Esophagus (tissue), 2 donors: ENCODE data around the gene ZBTB39. TPM values are rescaled to one million over a fixed set of nuclear protein-coding genes. Genes with fewer than 3 reads are reported as not detected.
A peak's percentile ranks its signal among the peaks of the same experiment; 100 is the strongest.
"Not testable (repeated sequence)": the region's sequence is repeated elsewhere in the genome, so short reads cannot be mapped to it uniquely, and the experiment has no call there.

Experiments
- H3K27ac ChIP-seq, 2 donors: one replicate each; pipeline ENCODE4 v1.5.1; 2013; ENCODE audit warnings: low read depth in 2 of 2, mild to moderate bottlenecking in 2 of 2, inconsistent platforms in 1 of 2, low read length in 1 of 2, moderate library complexity in 1 of 2
- H3K27me3 ChIP-seq, 2 donors: one replicate each; pipeline ENCODE4 v1.6.1; 2013; ENCODE audit warnings: low read length in 2 of 2, control low read depth in 1 of 2, mild to moderate bottlenecking in 1 of 2; ENCODE audit not compliant: insufficient read depth in 2 of 2, control insufficient read depth in 1 of 2
- H3K36me3 ChIP-seq, 2 donors: one replicate each; pipeline ENCODE4 v1.6.1; 2013; ENCODE audit warnings: low read length in 1 of 2; ENCODE audit not compliant: control insufficient read depth in 2 of 2, insufficient read depth in 2 of 2
- H3K4me1 ChIP-seq, 2 donors: one replicate each; pipeline ENCODE4 v1.6.1; 2013; ENCODE audit warnings: low read length in 1 of 2; ENCODE audit not compliant: control insufficient read depth in 2 of 2, insufficient read depth in 2 of 2
- H3K4me3 ChIP-seq, 2 donors: one replicate each; pipeline ENCODE4 v1.5.1; 2013; ENCODE audit warnings: low read length in 2 of 2, mild to moderate bottlenecking in 2 of 2, low read depth in 1 of 2, moderate library complexity in 1 of 2
- H3K9me3 ChIP-seq, 2 donors: one replicate each; pipeline ENCODE4 v1.6.1; 2013; ENCODE audit warnings: mild to moderate bottlenecking in 2 of 2, low read depth in 1 of 2, low read length in 1 of 2, moderate library complexity in 1 of 2; ENCODE audit not compliant: control insufficient read depth in 2 of 2, insufficient read depth in 1 of 2
- WGBS, 2 donors: extraction: QIAGEN DNeasy Blood & Tissue Kit; methylation state at CpG; one replicate each; pipeline ENCODE4 v1.1.7; 2013; 5-methylcytosine and 5-hydroxymethylcytosine counted together
- polyA plus RNA-seq, 2 donors: library from polyadenylated mRNA; stranded (reverse); fragments of 200-250 nt; gene quantifications; one replicate each; pipeline ENCODE4 v1.2.3, GENCODE V29; 2013
- donor health status: healthy with polysubstance abuse.
- donor health status: Bipolar disorder and iron deficiency.

ZBTB39 gene
- polyA plus RNA-seq, 2 donors, result 1.2 to 1.4 TPM

DNA sequence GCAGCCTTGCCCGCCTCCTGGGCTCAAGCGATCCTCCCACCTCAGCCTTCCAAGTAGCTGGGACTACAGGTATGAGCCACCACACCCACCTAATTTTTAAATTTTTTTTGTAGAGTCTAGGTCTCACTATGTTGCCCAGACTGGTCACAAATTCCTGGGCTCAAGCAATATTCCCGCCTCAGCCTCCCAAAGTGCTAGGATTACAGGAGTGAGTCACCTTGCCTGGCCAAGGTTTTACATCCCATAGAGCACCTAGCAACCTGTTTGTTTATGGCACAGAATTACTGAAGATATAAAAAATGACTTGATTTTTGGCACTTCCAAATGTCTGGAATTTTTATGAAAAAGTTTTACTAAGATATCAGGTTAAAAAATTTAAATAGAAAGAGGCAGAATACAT, 27.1 kb upstream of the ZBTB39 start:
- peaks cover 0 to 4% of the 10 kb centered on the region in 2 donors for H3K4me1 ChIP-seq
- H3K27me3 ChIP-seq, result no peaks in the 10 kb centered on the region
- no peak overlapping the region for H3K4me3 ChIP-seq
- H3K36me3 ChIP-seq, result no peaks in the 10 kb centered on the region
- no peak overlapping the region for H3K27ac ChIP-seq
- H3K9me3 ChIP-seq, result no peaks in the 10 kb centered on the region
- 54 to 71% methylated on average over 3 of the region's 3 CpGs for WGBS, 2 donors

GRCh38 chr12:57031789-57032188, 25.4 kb upstream of the ZBTB39 start:
- no peaks in the 10 kb centered on the region for H3K36me3 ChIP-seq
- H3K4me1 ChIP-seq, result peaks cover 0 to 4% of the 10 kb centered on the region in 2 donors
- H3K4me3 ChIP-seq, result no peak overlapping the region
- no peak overlapping the region for H3K27ac ChIP-seq
- no peaks in the 10 kb centered on the region for H3K9me3 ChIP-seq
- WGBS, 2 donors, result 71 to 73% methylated on average over 7 of the region's 7 CpGs
- H3K27me3 ChIP-seq, result no peaks in the 10 kb centered on the region

DNA sequence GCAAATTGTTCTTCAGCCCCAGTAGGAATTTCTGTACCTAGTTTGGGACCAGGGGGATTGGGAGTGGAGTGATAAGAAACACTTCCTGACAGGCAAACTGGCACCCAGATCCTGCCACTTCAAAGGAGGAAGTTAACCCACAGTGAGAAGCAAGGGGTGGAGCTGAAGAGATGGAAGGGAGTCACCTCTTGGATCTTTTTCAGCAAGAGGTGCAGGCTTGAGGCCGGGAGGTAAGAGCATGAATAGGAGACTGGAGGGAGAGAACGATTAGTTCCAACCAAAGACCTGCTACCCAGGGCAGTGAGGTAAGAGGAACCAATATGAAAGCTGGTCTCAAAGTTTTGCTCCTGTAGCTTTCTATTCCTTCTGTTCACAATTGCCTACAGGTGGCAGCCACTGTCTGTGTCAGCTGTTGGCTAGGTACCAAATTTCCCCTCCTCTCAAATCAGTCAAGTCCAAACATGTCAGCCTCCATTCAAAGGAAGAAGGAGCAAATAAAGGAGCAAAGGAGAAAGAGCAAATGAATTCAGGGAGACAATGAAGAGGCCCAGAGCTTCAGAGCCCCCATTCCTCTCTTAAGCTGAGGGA, 24.9 kb upstream of the ZBTB39 start:
- Histone ChIP-seq H3K27ac (peak overlapping the region; percentile 50 to 69), H3K36me3 (no peaks in the 10 kb centered on the region), H3K27me3 (no peaks in the 10 kb centered on the region), H3K9me3 (no peaks in the 10 kb centered on the region), H3K4me1 (peaks cover 0 to 4% of the 10 kb centered on the region in 2 donors), H3K4me3 (no peak overlapping the region)
- 16 to 20% methylated on average over 2 of the region's 2 CpGs for WGBS, 2 donors

DNA sequence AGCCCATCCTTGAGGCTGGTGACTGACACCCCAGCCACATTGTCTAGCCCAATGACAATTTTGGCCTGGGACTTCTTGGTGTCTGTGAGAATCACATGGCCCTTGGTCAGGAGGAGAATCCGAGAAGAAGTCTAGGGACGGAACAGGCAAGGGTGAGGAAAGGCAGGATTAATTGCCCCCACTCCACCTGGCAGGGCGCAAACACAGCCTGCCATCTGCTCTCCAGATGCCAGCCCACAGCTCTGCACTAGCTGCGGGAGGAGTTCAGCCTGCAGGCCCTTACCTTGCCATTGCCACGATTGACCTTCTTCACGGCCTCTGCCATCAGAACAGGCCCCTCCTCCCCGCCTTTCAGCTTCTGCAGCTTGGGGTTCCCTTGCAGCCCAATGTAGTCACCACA, 23.1 kb upstream of the ZBTB39 start:
- no peak overlapping the region for H3K4me3 ChIP-seq
- H3K4me1 ChIP-seq, result peaks cover 0 to 4% of the 10 kb centered on the region in 2 donors
- no peaks in the 10 kb centered on the region for H3K9me3 ChIP-seq
- H3K27me3 ChIP-seq, result no peaks in the 10 kb centered on the region
- 93% methylated on average over 7 of the region's 7 CpGs for WGBS, 2 donors
- H3K27ac ChIP-seq, result no peak overlapping the region
- no peaks in the 10 kb centered on the region for H3K36me3 ChIP-seq

- WGBS, 2 donors, result 68 to 75% methylated on average over 5 of the region's 5 CpGs
- Histone ChIP-seq H3K27ac (no peak overlapping the region), H3K4me1 (peaks cover 0 to 4% of the 10 kb centered on the region in 2 donors), H3K9me3 (no peaks in the 10 kb centered on the region), H3K36me3 (no peaks in the 10 kb centered on the region), H3K4me3 (no peak overlapping the region), H3K27me3 (no peaks in the 10 kb centered on the region)
Measured at GRCh38 chr12:57027805-57028153, 21.4 kb upstream of the ZBTB39 start.

DNA sequence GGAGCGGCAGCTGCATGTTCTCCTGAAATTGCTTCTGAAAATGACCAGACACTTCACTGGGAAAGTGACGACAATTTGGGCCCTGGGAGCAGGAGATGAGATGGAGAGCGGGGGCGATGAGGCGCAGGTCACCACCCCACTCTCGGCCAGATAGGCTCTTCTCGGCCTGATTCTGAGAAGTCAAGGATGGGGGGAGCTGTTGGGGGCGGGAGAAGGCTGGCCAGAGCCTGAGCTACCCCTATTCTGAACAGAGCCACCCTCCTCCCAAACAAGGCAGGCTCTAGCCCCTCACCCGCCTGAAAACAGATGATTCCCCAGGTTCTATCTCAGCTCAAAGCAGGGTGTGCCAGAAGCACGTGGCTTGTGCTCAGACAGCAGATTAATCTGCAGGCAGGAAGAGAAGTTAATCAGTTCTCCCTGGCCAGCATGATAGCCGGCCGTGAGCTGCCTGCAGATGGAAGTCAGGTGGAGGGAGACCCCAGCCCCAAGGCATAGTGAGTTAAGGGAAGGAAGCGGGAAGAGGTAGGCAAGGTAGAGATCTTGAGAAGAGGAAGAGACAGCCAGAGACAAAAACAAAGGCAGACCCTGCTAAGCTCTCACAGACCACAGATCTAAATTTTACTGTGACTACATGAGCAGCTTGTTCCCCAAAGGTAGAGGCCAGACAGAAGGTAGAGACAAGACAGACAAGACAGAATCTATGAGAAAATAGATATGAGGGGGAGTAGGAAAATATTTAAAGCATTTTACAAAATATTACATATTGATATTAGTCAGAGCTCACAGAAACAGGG, 20.9 kb upstream of the ZBTB39 start:
- peaks cover 0 to 4% of the 10 kb centered on the region in 2 donors for H3K4me1 ChIP-seq
- WGBS, 2 donors, result 65 to 74% methylated on average over 13 of the region's 13 CpGs
- H3K27me3 ChIP-seq, result no peaks in the 10 kb centered on the region
- no peak overlapping the region for H3K27ac ChIP-seq
- no peak overlapping the region for H3K4me3 ChIP-seq
- H3K36me3 ChIP-seq, result no peaks in the 10 kb centered on the region
- H3K9me3 ChIP-seq, result no peaks in the 10 kb centered on the region

GRCh38 chr12:57025196-57025595, 18.9 kb upstream of the ZBTB39 start:
- Histone ChIP-seq H3K27me3 (no peaks in the 10 kb centered on the region), H3K4me1 (no peaks in the 10 kb centered on the region), H3K4me3 (no peak overlapping the region), H3K27ac (no peak overlapping the region), H3K9me3 (no peaks in the 10 kb centered on the region), H3K36me3 (no peaks in the 10 kb centered on the region)
- 81 to 86% methylated on average over 2 of the region's 2 CpGs for WGBS, 2 donors

GRCh38 chr12:57022324-57022723, 16.0 kb upstream of the ZBTB39 start:
- H3K27me3 ChIP-seq, H3K27ac ChIP-seq, H3K9me3 ChIP-seq, H3K36me3 ChIP-seq, H3K4me1 ChIP-seq, H3K4me3 ChIP-seq: not testable (repeated sequence)
- 83 to 88% methylated on average over 5 of the region's 5 CpGs for WGBS, 2 donors

- 79 to 80% methylated on average over 9 of the region's 9 CpGs for WGBS, 2 donors
- Histone ChIP-seq H3K9me3 (no peaks in the 10 kb centered on the region), H3K4me3 (no peak overlapping the region), H3K27me3 (no peaks in the 10 kb centered on the region), H3K27ac (no peak overlapping the region), H3K4me1 (no peaks in the 10 kb centered on the region), H3K36me3 (no peaks in the 10 kb centered on the region)
Measured at GRCh38 chr12:57019983-57020719, 13.8 kb upstream of the ZBTB39 start.
